ENCODE measurements around the gene CALU.

DNA sequence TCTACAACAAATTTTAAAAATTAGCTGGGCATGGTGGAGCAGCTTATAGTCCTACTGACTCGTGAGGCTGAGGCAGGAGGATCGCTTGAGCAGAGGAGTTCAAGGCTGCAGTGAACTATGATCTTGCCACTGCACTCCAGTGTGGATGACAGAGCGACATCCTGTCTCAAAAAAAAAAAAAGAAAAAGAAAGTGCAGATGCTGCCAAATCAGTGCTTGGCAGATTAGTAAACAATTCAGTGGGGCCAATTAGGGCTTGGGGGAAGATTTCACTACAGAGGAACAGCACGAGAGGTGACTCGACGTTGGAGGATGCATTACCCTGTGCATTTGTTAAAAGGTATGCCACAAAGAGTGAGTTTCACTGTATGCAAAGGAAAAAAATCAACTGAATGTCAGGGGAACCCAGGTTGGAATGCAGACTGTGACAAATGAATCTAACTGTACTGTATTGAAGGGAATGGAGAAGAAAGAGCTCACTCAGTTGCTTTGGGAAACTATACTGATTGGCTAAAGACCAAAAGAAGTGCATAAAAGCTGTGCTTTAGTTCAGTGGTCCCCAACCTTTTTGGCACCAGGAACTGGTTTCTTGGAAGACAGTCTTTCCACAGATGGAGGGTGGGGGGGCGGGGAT, 35.4 kb upstream of the CALU start:
- TF ChIP-seq, protein P1, sequence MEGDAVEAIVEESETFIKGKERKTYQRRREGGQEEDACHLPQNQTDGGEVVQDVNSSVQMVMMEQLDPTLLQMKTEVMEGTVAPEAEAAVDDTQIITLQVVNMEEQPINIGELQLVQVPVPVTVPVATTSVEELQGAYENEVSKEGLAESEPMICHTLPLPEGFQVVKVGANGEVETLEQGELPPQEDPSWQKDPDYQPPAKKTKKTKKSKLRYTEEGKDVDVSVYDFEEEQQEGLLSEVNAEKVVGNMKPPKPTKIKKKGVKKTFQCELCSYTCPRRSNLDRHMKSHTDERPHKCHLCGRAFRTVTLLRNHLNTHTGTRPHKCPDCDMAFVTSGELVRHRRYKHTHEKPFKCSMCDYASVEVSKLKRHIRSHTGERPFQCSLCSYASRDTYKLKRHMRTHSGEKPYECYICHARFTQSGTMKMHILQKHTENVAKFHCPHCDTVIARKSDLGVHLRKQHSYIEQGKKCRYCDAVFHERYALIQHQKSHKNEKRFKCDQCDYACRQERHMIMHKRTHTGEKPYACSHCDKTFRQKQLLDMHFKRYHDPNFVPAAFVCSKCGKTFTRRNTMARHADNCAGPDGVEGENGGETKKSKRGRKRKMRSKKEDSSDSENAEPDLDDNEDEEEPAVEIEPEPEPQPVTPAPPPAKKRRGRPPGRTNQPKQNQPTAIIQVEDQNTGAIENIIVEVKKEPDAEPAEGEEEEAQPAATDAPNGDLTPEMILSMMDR (IDR thresholded peaks at IDR 0.05) = no peak
- TF ChIP-seq POLR2AphosphoS5 (IDR thresholded peaks at IDR 0.05) = no peak

All from stomach (tissue), 4 donors.